Upper lobe of left lung (tissue), 4 donors: ENCODE results near the gene TSHZ1.

Experiments
- EP300 ChIP-seq, 4 donors: sonication (generic); formaldehyde crosslinking; IDR thresholded peaks; one replicate each; pipeline ENCODE4 v1.5.1; 2017; ENCODE audit warnings: antibody characterized with exemption in 4 of 4, control low read depth in 2 of 4
- POLR2A ChIP-seq, 4 donors: fragments of 450-650 bp; IDR thresholded peaks; one replicate each; pipeline ENCODE4 v1.5.1; 2016 to 2017; ENCODE audit warnings: antibody characterized with exemption in 4 of 4, mild to moderate bottlenecking in 2 of 4

- no peak for TF ChIP-seq EP300 (IDR thresholded peaks at IDR 0.05)
- TF ChIP-seq POLR2A (IDR thresholded peaks at IDR 0.05) = no peak
These were observed 9.9 kb upstream of the TSHZ1 start for GRCh38 chr18:75200605-75201280.
